PC-9 (cell line): ENCODE results near the gene INSR. TPM values are rescaled to one million over a fixed set of nuclear protein-coding genes. Genes with fewer than 3 reads are reported as not detected.

ENCODE experiments used
- BruUV-seq: library from RNA; stranded (reverse); fragments of 400-500 nt; replicated peaks from 2 replicates; lab custom pipeline; 2021; lab: Mats Ljungman, UMichigan
- CTCF ChIA-PET: fragments of 300-600 bp; sonication (Branson Sonifier 250); formaldehyde crosslinking; loops from one replicate; lab custom pipeline; 2022; ENCODE audit warnings: antibody characterized with exemption; lab: Charles Lee
- POLR2A ChIA-PET: fragments of 300-600 bp; sonication (Branson Sonifier 250); formaldehyde crosslinking; loops from one replicate; lab custom pipeline; 2022; ENCODE audit warnings: antibody characterized with exemption; ENCODE audit not compliant: unreplicated experiment; lab: Charles Lee
- DNase-seq, 2 experiments: peaks; one replicate each; pipeline versions ENCODE4 v3.0.0 to v3.0.0-alpha.2; 2015 to 2022; ENCODE audit warnings: mixed read lengths in 1 of 2
- H2AFZ ChIP-seq: fragments of 200-600 bp; sonication (generic); 2 replicates; pipeline ENCODE4 v1.8.1; 2017; ENCODE audit warnings: antibody characterized with exemption
- H3F3A ChIP-seq: fragments of 200-600 bp; sonication (generic); 2 replicates; pipeline ENCODE4 v1.8.1; 2017; ENCODE audit warnings: antibody characterized with exemption, mild to moderate bottlenecking, low read depth; ENCODE audit not compliant: insufficient read depth
- H3K27ac ChIP-seq: fragments of 200-600 bp; sonication (generic); 2 replicates; pipeline ENCODE4 v1.6.1; 2016; ENCODE audit warnings: mixed run types
- H3K27me3 ChIP-seq: fragments of 200-600 bp; sonication (generic); 2 replicates; pipeline ENCODE4 v1.6.1; 2016; ENCODE audit warnings: low read depth, mixed run types; ENCODE audit not compliant: insufficient read depth
- H3K36me3 ChIP-seq: fragments of 200-600 bp; sonication (generic); 2 replicates; pipeline ENCODE4 v1.6.1; 2016; ENCODE audit warnings: low read depth, mixed run types
- H3K4me1 ChIP-seq: fragments of 200-600 bp; sonication (generic); replicated peaks from 2 replicates; pipeline ENCODE4 v1.6.1; 2016; ENCODE audit warnings: mixed run types; ENCODE audit not compliant: insufficient read depth
- H3K4me2 ChIP-seq: fragments of 200-600 bp; sonication (generic); 2 replicates; pipeline ENCODE4 v1.6.1; 2017; ENCODE audit warnings: mixed run types
- H3K4me3 ChIP-seq: fragments of 200-600 bp; sonication (generic); 2 replicates; pipeline ENCODE4 v1.6.1; 2016; ENCODE audit warnings: mixed run types
- H3K79me2 ChIP-seq: fragments of 200-600 bp; sonication (generic); 2 replicates; pipeline ENCODE4 v1.6.1; 2017; ENCODE audit warnings: low read depth, mixed run types
- H3K9me2 ChIP-seq: fragments of 200-600 bp; sonication (generic); 2 replicates; pipeline ENCODE4 v1.8.1; 2017; ENCODE audit warnings: mild to moderate bottlenecking; ENCODE audit not compliant: insufficient read depth
- H3K9me3 ChIP-seq: fragments of 200-600 bp; sonication (generic); 2 replicates; pipeline ENCODE4 v1.8.1; 2016; ENCODE audit warnings: low read depth; ENCODE audit not compliant: insufficient read depth
- H4K20me1 ChIP-seq: fragments of 200-600 bp; sonication (generic); 2 replicates; pipeline ENCODE4 v1.8.1; 2017; ENCODE audit not compliant: insufficient read depth
- CTCF ChIP-seq: fragments of 200-600 bp; sonication (generic); conservative IDR thresholded peaks from 2 replicates; pipeline ENCODE4 v1.6.1; 2017; ENCODE audit warnings: mixed run types, antibody characterized with exemption, mild to moderate bottlenecking, moderate library complexity
- EZH2 ChIP-seq: fragments of 200-600 bp; sonication (generic); IDR thresholded peaks from 2 replicates; pipeline ENCODE4 v1.8.0; 2017; ENCODE audit warnings: antibody characterized with exemption, low read depth
- intact Hi-C: fragments of 100-400 bp; cut with micrococcal nuclease; formaldehyde crosslinking; loops from one replicate; pipeline ENCODE4 v1.10.0; 2022; ENCODE audit not compliant: unreplicated experiment
- total RNA-seq: library from RNA; stranded (reverse); gene quantifications from 2 replicates; pipeline ENCODE4 v1.2.3, GENCODE V29; 2021

Gene INSR
- total RNA-seq, 1 experiment from 2014 or later, result 9.3 TPM

GRCh38 chr19:7250951-7251350, 43.3 kb downstream of the INSR start:
- Histone ChIP-seq H3K9me3 (no peaks in the 10 kb centered on the region), H3K79me2 (no peaks in the 10 kb centered on the region), H2AFZ (no peak overlapping the region), H3K4me2 (no peak overlapping the region), H3K36me3 (no peaks in the 10 kb centered on the region), H3K27me3 (no peaks in the 10 kb centered on the region), H3K27ac (no peak overlapping the region), H3F3A (peaks cover 3% of the 10 kb centered on the region; the same call in 1 of the 2 replicates), H3K4me3 (no peak overlapping the region), H3K4me1 (peaks cover 8% of the 10 kb centered on the region), H4K20me1 (no peaks in the 10 kb centered on the region), H3K9me2 (no peaks in the 10 kb centered on the region)
- intact Hi-C loops, result no loop called here
- no TSS peak for BruUV-seq
- ChIA-PET POLR2A (no interaction called here), CTCF (no interaction called here)
- DNase-seq, result no peak
- TF ChIP-seq CTCF, result no peak
- no peak for TF ChIP-seq EZH2

GRCh38 chr19:7250057-7250596, 44.1 kb downstream of the INSR start:
- no peak overlapping the region for H3K27ac ChIP-seq
- H3K4me2 ChIP-seq, result no peak overlapping the region
- no TSS peak for BruUV-seq
- no peaks in the 10 kb centered on the region for H3K27me3 ChIP-seq
- H4K20me1 ChIP-seq, result no peaks in the 10 kb centered on the region
- ChIA-PET POLR2A (no interaction called here), CTCF (no interaction called here)
- TF ChIP-seq EZH2 (no peak), CTCF (no peak)
- H3K4me1 ChIP-seq, result peaks cover 4% of the 10 kb centered on the region
- H3K79me2 ChIP-seq, result no peaks in the 10 kb centered on the region
- no peak for DNase-seq
- no peak overlapping the region for H2AFZ ChIP-seq
- peaks cover 3% of the 10 kb centered on the region; the same call in 1 of the 2 replicates for H3F3A ChIP-seq
- no peaks in the 10 kb centered on the region for H3K9me3 ChIP-seq
- H3K36me3 ChIP-seq, result no peaks in the 10 kb centered on the region
- no peaks in the 10 kb centered on the region for H3K9me2 ChIP-seq
- no peak overlapping the region for H3K4me3 ChIP-seq
- intact Hi-C loops, result no loop called here

GRCh38 chr19:7247155-7247554, 47.1 kb downstream of the INSR start:
- DNase-seq, result peak in 1 of 2 experiments; percentile 65
- Histone ChIP-seq H3K9me3 (no peaks in the 10 kb centered on the region), H3K27me3 (no peaks in the 10 kb centered on the region), H3K4me1 (peaks cover 6% of the 10 kb centered on the region), H4K20me1 (no peaks in the 10 kb centered on the region), H3K9me2 (no peaks in the 10 kb centered on the region), H3K4me2 (no peak overlapping the region), H3K4me3 (no peak overlapping the region), H2AFZ (no peak overlapping the region), H3K36me3 (no peaks in the 10 kb centered on the region), H3K27ac (peak overlapping the region; percentile 28; the same call in 1 of the 2 replicates), H3F3A (no peaks in the 10 kb centered on the region), H3K79me2 (no peaks in the 10 kb centered on the region)
- POLR2A ChIA-PET, result interaction anchor here (0.6 kb wide), 1 partner anchor 956 kb away, joined by 5 read pairs; no protein-coding TSS in a partner anchor
- TF ChIP-seq EZH2, result no peak
- CTCF ChIA-PET, result no interaction called here
- BruUV-seq, result no TSS peak
- intact Hi-C loops, result no loop called here

- H3K9me2 ChIP-seq, result no peaks in the 10 kb centered on the region
- no TSS peak for BruUV-seq
- H3K36me3 ChIP-seq, result no peaks in the 10 kb centered on the region
- intact Hi-C loops, result no loop called here
- no peak for DNase-seq
- no peaks in the 10 kb centered on the region for H4K20me1 ChIP-seq
- TF ChIP-seq CTCF (no peak), EZH2 (no peak)
- H3K9me3 ChIP-seq, result no peaks in the 10 kb centered on the region
- H3K4me3 ChIP-seq, result no peak overlapping the region
- H3K27me3 ChIP-seq, result no peaks in the 10 kb centered on the region
- H3F3A ChIP-seq, result no peaks in the 10 kb centered on the region
- CTCF ChIA-PET, result no interaction called here
- no peak overlapping the region for H3K4me2 ChIP-seq
- H3K27ac ChIP-seq, result peak overlapping the region; percentile 28; the same call in 1 of the 2 replicates
- peaks cover 6% of the 10 kb centered on the region for H3K4me1 ChIP-seq
- POLR2A ChIA-PET, result no interaction called here
- no peaks in the 10 kb centered on the region for H3K79me2 ChIP-seq
- H2AFZ ChIP-seq, result no peak overlapping the region
These were observed 47.6 kb downstream of the INSR start for GRCh38 chr19:7246601-7247000.
